HG03095 (cell line): ENCODE measurements around the gene INSL4.

Source experiments
- ATAC-seq: cut with Tn5 transposase; IDR thresholded peaks from one replicate; pipeline ENCODE4 v1.9.1; 2021; ENCODE audit warnings: moderate library complexity; ENCODE audit not compliant: unreplicated experiment

The INSL4 gene

DNA sequence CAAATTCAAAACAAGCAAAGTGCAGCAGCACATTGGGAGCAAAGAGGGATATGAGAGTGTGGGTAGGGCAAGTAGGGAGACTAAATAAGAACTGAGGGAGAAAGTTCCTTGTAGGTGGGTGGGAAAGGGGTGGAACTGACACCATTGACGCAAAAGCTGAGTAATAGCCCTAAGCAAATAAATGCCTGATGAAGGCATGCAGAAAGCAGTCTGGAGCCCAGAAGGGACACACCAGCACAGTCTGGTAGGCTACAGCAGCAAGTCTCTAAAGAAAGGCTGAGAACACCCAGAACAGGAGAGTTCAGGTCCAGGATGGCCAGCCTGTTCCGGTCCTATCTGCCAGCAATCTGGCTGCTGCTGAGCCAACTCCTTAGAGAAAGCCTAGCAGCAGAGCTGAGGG lies at the start of gene INSL4:
Gene INSL4, plus strand, starts transcription at position 208 of the 400 bp plus-strand sequence. Its CDS starts 105 bp downstream, at position 313.
- ATAC-seq: no peak

DNA sequence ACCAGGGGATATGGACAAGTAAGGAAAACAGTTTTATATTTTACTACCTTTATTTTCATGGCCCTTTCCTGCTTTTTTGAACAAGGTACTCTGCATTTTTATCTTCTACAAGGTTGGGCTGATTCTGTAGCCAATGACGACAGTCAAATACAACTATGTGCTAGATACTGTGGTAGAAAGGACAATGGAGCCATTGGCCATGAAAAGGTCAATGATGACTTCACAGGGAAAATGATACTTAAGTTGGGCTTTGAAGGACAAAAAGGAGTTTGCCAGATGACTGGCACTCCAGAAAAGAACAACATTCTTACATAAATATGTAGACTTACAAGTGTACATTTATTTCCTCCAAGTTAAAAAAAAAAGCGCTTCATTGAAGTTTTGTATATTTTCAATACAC lies 46.4 kb upstream of the INSL4 start:
- no peak for ATAC-seq

DNA sequence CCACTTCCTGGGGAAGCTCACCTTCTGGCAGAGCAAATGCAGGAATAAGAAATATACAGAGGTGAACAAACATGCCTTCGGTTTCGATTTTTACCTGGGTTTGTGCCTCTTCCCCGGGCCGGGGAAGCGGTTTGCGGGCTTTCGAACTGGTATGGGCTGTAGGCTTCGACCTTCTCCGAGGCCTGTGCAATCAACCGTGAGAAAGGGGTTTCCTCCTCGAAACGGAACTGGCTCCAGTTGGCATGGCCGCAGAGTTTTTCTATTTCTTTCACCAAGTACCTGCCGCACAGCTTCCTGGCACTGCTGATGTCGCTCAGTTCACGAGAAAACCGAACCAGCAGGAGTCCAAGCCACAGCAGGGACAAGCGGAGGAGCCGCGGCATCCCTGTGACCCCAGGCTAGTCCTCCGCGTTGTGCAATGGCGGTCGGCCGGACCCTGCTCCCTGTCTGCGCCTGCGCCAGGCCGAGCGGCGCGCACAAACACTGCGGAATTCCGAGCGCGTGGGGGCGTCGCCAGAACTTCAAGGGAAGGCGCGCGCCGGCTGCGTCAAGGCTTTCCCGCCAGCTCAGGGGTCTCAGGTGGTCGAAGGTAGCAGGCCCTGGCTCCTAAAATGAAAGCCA lies 45.9 kb upstream of the INSL4 start, which contains the start of gene INSL6:
Gene INSL6, minus strand, starts transcription at position 420 of the 621 bp plus-strand sequence. Its CDS starts 37 bp downstream, at position 383.
- ATAC-seq: no peak

DNA sequence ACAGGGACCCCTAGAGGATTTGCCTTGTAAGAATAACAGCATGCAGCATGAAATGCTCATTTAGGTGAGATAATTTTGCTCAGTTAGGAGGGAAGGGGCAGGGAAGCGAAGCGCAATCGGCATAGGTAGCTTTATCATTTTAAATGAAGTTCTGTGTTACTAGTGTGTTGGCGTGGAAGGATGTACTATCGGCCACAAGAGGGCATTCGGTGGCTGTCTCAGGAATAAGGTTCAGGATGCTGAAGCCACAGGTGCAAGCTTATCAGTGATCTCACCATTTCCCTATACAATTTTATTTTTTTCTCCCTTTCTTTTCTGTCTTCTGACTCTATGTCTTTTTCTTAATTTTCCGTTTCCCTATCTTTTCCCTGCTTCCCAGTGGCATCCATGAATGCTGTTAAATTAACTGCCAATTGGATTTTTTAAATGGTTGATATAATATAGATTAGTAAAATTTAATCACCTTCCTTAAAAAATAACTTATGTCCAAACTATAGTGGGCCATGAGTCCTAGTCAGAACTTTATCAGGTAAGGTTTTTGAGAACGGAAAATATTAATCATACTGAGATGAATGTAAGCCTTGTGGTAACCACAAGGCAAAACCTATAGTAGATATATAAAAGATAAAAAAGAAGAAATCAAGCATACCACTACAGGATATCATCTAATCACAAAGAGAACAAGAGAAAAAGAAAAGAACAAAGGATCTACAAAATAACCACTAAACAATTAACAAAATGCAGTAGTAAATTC lies 44.6 kb upstream of the INSL4 start:
- no peak for ATAC-seq

DNA sequence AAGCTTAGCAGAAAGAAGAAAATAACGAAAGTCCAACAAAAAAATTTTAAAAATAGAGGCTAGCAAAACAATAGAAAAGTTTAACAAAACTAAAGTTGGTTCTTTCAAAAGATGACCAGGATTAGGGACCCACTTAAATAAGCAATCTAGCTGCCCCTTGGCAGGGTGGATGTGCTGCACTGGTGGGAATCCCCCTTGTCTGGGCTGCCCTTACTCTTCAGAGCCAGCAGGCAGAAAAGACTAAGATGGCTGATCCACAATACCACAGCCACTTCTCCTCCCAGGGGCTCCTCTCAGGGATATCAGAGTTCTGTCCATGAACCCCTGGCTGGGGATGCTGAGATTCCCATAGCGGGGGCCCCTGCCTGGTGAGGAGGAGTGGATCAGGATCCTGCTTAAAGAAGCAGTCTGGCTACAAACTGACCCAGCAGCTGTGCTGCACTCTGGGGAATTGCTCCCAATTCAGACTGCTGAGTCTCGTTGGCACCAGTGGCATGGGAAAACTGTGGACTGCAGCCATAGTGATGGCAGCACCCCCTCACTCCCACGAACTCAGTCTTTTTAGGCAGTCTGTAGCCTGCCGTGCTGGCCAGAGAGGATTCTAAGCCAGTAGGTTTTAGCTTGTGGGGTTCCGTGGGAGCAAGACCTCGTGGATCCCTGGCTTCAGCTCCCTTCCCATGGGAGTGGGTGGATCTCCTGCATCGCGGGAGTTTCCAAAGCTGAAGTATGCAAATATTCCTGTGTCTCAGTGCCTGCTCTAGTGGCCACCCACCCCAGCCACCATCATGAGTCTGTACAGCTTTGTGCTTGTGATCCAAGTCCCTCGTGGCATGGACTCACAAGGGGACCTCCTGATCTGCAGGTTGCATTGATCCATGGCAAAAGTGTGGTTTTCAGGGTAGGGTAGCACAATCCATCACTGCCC lies 42.9 kb upstream of the INSL4 start:
- ATAC-seq: no peak

DNA sequence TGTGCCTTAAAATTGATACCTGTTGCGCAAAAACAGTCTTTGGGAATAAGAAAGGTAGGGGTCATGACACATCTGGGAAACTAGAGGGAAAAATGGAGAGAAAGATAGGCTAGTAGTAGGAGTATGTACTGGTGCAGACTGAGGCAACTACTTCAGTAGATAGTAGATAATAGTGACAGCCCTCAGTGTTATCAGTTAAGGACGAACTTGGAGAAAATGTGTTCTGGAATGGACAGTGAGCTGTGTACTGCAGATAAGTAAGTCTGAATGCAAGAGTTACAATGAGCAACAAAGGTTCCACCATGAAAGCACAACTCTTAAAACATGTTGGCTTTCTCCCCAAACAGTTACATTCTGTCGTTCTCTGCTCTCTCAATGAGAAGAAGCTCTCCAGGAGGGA lies 39.2 kb upstream of the INSL4 start:
- ATAC-seq: no peak

DNA sequence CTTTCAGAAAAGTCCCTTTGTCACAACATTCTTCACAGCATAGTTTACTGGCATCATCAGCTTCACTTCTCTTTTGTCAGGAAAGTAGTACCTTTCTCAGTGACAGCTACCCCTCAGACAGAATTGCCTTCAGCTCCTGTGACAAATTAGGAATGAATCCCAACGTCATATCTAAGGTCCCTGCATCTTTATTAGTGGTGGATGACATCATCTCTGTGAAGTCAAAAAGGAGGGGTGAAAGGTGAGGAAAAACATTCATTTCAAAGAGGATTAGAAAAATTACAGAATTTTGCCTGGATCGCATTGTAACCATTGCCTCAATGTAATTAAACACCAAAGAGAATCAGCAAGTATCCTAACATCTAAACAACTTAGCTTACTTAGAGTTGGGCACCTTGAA lies 37.9 kb upstream of the INSL4 start:
- no peak for ATAC-seq

DNA sequence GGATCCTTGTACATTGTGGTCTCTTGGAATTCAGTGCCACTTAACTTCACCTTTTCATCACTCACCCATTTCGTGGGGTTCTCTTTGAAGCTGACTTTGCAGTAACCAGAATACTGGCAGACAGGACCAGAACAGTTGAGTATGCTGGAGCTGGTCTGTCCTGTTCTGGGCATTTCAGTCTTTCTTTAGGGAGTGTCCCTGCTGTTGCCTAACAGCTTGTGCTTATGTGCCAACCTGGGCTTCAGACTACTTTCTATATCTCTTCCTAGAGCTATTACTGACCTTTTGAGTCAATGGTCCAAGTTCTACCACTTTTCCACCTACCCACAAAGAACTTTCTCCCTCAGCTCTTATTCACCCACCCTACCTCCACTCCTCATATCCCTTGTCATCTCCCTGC lies 35.8 kb upstream of the INSL4 start:
- no peak for ATAC-seq

DNA sequence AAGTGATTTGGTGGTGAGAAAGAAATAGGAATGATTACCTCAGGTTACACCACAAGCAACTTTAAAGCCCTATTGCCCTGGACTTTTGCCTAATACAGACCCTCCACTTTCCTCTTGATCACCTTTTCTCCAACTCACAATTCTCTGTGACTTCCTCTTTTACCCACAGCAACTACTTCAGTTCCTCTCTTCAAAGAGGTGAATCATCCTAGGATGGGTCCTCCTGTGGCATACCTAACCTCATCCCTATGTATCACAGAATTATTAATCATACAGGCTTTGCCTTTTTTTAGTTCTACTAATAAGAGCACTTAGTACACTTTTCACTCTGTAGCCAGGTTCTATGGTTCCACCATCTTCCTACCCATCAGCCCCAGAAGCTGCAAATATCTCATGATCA lies 26.1 kb upstream of the INSL4 start:
- no peak for ATAC-seq

DNA sequence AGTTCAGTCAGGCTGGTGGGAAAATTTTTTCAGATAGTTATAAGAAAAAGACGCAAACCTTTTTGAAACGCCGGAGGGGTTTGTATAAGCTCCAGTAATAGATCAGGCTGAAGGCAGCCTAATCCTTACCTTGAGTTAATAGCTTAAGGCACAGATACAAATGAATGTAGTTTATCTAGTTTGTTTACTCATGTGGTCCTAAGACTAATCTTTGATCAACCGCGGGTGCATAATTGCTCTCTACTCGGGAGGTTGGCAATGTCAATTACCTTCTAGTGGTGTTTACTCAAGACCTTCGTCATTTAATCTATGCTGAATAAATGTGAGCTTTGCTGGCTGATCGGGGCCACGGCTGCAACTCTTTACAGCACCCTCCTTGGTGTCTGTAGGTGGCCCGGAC lies 665 bp upstream of the INSL4 start:
- no peak for ATAC-seq

DNA sequence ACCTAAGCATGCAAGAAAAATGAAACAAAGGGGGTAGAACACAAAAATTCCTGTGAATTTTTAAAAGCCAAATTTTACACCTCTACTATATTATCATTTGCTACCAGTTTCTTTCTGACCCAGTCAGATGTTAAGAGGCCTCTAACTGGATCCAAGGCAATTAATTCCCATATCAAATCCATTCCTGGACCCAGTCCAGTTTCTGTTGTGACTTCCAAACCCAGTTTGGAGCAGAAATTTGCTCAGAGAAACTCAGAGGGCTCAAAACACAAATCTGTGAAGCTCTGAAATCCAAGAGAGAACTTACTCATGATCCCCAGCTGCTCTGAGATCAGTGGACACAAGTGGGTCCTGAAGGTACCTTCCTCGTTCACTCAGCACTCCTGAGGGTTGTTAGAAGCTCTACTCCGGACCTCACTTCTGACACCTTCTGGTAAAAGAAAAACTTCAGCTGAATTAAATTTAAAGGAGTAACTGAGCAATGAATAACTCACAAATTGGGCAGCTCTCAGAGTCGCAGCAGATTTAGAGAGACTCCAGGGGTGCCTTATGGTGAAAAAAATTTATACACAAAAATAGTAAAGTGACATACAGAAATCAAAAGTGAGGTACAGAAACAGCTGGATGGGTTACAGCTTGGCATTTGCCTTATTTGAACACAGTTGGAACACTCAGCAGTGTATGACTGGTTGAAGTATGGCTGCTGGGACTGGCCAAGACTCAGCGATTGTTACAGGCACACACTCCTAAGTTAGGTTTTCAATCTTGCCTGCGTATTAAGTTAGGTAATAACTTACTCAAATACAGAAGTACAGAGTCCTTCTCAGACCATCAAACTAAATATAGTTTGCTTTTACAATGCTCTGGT lies 32.4 kb downstream of the INSL4 start:
- ATAC-seq: no peak

DNA sequence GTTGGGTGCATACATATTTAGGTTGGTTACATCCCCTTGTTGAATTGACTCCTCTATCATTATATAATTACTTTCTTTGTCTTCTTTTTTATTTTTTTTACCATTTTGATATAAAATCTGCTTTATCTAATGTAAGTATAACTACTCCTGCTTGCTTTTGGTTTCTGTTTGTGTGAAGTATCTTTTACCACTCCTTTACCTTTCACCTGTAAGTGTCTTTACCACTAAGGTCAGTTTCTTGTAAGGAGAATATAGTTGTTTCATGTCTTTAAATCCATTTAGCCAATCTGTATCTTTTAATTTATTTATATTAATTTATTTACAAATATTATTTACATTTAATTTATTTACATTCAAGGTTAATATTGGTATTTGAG lies 33.0 kb downstream of the INSL4 start:
- ATAC-seq: no peak

DNA sequence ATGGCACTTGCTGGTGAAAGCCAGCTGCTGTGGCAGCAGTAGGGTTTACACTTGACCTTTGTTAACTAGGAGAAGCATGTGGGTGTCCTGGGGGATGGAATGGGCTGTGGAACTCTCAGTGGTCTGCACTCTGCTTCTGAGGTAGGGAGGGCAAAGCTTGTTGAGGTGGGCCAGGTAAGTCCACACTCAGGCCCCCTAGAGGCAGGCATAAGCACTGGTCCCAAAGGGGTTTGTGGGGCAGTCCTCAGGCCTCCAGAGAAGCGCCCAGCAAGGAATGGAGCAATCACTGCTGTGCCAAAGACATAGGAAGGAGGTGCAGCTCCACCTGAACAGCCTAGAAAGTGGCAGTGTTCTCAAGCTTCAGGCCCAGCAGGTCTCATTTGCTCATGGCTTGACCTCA lies 34.7 kb downstream of the INSL4 start:
- ATAC-seq: no peak

DNA sequence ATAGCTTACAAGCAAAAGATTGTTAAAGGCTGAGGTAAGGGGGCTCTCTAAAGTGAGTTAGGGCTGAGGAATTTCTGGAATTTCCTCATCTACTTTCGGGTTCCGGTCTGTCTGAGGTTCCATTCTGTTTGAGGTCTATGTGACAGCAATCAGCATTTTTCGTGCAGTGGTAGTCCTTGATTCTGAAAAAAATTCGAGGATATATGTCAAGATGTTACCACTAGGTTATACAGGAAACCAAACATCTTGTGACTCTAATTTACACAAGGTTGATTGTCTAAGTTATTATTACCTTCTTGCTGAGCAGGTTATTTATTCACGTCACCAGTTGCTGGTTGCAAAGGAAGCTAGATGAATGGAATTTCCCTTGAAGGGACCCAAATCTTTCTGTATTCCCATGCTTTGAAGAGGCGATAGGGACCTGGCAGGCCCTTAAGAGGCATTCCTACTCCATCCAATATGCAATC lies 38.1 kb downstream of the INSL4 start:
- ATAC-seq: no peak

DNA sequence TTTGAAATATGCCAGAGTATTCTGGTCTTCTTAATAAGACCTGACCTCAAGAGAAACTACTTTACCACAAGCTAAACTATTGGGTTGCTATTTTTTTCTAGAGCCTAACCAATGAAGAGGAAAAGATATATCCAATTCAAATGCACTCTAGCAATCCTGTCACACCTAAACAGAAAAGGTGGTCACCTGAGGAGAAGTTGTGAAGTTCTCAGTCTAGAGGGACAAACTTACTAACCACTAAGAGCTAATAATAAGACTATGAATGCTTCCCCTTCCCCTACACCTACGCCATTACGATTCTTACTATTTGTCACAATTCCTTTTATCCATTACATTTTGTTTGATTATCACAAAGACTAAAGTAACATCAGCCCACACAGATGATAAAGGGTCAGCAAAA lies 43.6 kb downstream of the INSL4 start:
- no peak for ATAC-seq

DNA sequence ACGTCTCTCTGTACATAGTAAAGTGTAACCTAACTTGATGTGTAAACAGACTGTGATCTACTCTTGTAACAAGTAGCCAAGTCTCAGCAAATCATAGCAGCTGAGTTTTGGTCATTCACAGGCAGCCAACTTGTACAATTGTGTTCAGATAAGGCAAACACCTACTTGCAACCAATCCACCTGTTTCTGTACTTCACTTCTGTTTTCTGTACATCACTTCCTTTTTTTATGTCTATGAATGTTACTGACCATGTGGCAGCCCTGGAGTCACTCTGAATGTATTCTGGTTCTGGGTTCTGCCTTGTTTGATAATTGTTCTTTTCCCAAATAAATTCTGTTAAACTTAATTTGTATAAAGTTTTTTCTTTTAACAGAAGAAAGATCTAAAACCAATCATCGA lies 47.3 kb downstream of the INSL4 start:
- no peak for ATAC-seq
